Dedifferentiated amniotic fluid mesenchymal stem cell (primary cell): ENCODE measurements around the gene SEMA6C.

Experiments
- DNase-seq: peaks from one replicate; pipeline ENCODE4 v3.0.0-alpha.2; 2016; ENCODE audit errors: extremely low spot score

SEMA6C gene

GRCh38 chr1:151158751-151159251 is 12.4 kb upstream of the SEMA6C start:
- DNase-seq, result no peak

- no peak for DNase-seq
Measured at GRCh38 chr1:151158326-151158725, 11.9 kb upstream of the SEMA6C start.

GRCh38 chr1:151157067-151157531 is 10.7 kb upstream of the SEMA6C start:
- no peak for DNase-seq

- no peak for DNase-seq
Measured at GRCh38 chr1:151156515-151156819, 10.0 kb upstream of the SEMA6C start, which contains the start of gene TNFAIP8L2. TSS of gene TNFAIP8L2 (plus strand) at chr1:151156649. CDS start at chr1:151158698, 2,049 bp downstream.

- DNase-seq, result no peak
Measured at GRCh38 chr1:151147665-151148064, 1.2 kb upstream of the SEMA6C start.

- no peak for DNase-seq
Measured at GRCh38 chr1:151147132-151147503, 687 bp upstream of the SEMA6C start.

- DNase-seq, result no peak
Measured at GRCh38 chr1:151146072-151146411, 389 bp downstream of the SEMA6C start.

- DNase-seq, result no peak
Measured at GRCh38 chr1:151145304-151146071, 943 bp downstream of the SEMA6C start.

- DNase-seq, result no peak
Measured at GRCh38 chr1:151144474-151145303, 1.7 kb downstream of the SEMA6C start.

GRCh38 chr1:151143986-151144385 is 2.4 kb downstream of the SEMA6C start:
- no peak for DNase-seq

GRCh38 chr1:151143057-151143435 is 3.4 kb downstream of the SEMA6C start:
- DNase-seq, result no peak

GRCh38 chr1:151142411-151143056 is 3.9 kb downstream of the SEMA6C start:
- no peak for DNase-seq

- no peak for DNase-seq
Measured at GRCh38 chr1:151137789-151138188, 8.6 kb downstream of the SEMA6C start.

- DNase-seq, result no peak
Measured at GRCh38 chr1:151135433-151136385, 10.7 kb downstream of the SEMA6C start.

GRCh38 chr1:151134991-151135390 is 11.4 kb downstream of the SEMA6C start:
- no peak for DNase-seq

GRCh38 chr1:151134396-151134795 is 12.0 kb downstream of the SEMA6C start:
- no peak for DNase-seq

GRCh38 chr1:151133018-151133806 is 13.2 kb downstream of the SEMA6C start:
- no peak for DNase-seq

- no peak for DNase-seq
Measured at GRCh38 chr1:151132335-151133017, 14.0 kb downstream of the SEMA6C start.

GRCh38 chr1:151131701-151132334 is 14.6 kb downstream of the SEMA6C start:
- no peak for DNase-seq
